CD1c-positive myeloid dendritic cell (primary cell): ENCODE measurements around the gene ZNF354C.
"Not testable (repeated sequence)": the region's sequence is repeated elsewhere in the genome, so short reads cannot be mapped to it uniquely, and the experiment has no call there.

Source experiments
- DNase-seq: peaks from one replicate; pipeline ENCODE4 v3.0.0-alpha.2; 2016; ENCODE audit errors: extremely low spot score

The ZNF354C gene

DNA sequence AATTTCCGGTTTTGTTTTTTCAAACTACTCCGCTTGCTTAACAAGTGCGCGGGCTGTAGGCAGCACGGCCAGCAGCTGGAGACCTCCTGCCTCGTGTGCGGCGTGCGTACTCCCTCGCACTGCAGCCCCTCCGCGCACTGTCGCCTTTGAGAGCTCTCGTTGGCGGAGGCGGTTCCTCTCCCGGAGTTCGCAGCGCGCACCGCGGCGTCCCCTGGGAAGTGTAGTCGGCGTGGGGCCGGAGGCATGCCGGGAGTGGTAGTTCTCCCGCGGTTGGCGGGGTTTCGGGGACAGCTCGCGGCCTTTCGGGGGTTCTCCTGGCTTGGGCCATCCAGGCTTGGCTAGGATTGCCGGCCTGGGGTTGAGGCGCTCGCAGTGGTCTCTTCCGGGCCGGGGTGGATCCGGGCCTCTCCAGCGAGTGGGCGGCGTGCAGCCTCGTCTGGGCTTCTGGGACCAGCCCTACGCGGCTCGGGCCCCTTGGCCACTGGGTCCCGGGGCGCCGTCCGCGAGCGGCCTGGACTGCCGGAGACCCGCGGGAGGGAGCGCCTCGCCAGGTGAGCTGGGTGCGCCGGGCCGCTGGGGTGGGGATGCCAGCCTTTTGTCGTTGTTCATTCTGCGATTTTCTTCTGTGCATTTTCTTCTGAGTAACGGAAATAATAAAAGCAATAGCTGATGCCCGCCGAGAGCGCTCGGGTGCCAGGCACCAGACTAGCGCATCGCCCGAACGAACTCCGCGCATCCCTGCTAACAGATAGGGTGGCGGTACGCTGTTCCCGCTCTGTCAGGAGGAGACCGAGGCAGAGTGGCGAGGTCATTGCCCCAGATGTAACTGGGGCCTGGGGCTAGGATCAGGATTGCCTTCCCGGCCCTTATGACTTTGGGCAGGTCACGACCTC is at the start of gene ZNF354C:
Gene ZNF354C, plus strand, starts transcription at position 258 of the 893 bp plus-strand sequence. CDS start 1,696 bp downstream, outside the sequence.
- DNase-seq = peak; percentile 85

DNA sequence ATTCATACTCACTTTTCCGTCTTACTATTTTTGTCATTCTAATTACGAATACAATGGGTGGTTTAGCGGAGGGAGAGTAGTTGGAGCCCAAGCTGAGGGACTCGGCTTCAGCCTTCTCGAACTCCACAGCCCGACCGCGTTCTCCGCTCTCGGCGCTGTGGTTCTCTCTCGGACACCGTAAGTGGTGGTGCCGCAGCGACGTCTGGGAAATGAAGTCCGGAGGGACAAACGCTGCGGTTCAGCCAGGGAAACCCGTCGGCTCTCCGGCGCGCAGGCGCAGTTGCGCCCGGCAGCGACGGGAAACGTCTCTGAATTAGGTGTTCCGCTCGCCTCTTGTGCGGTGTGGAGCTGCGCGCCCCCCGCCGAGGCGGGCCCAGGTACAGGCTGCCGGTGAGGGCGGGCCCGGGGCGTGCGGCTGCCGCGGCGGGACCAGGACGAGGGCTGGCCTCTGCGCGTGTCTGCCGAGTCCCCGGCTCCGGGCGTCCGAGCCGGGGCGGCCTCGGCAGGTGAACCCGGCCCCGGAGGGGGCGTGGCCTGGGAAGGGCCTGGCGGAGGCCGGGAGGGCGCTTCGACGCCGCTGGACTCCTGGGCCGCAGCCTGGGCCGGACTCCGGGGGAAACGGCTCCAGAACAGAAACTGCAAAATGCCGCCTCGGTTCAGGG is 36.5 kb upstream of the ZNF354C start, which contains the start of gene ZNF879:
Gene ZNF879, plus strand, starts transcription at position 277 of the 662 bp plus-strand sequence. CDS start 1,201 bp downstream, outside the sequence.
- DNase-seq = peak; percentile 97

GRCh38 chr5:179033004-179033580 is 27.1 kb upstream of the ZNF354C start:
- no peak for DNase-seq

DNA sequence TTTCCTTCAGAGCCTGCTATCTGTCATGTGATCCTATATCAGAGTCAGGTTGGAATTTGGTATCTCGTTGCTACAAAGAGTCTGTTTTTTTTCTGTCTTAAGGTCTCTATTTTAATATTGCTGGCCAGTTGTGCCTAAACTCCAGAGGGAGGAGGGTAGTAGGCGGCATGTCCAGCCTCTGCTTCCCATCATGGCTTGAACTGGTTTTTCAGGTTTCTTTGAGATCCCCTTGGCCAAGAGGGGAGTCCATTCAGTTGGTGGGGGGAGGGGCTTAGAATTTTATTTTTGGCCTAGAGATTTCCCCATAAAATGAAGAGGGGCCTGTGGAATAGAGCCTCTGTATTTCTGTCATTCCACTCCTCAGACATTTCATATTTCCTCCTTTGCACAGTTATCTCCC is 15.4 kb upstream of the ZNF354C start:
- DNase-seq = no peak

- DNase-seq = no peak
These were observed 8.4 kb upstream of the ZNF354C start for GRCh38 chr5:179051784-179052183.

DNA sequence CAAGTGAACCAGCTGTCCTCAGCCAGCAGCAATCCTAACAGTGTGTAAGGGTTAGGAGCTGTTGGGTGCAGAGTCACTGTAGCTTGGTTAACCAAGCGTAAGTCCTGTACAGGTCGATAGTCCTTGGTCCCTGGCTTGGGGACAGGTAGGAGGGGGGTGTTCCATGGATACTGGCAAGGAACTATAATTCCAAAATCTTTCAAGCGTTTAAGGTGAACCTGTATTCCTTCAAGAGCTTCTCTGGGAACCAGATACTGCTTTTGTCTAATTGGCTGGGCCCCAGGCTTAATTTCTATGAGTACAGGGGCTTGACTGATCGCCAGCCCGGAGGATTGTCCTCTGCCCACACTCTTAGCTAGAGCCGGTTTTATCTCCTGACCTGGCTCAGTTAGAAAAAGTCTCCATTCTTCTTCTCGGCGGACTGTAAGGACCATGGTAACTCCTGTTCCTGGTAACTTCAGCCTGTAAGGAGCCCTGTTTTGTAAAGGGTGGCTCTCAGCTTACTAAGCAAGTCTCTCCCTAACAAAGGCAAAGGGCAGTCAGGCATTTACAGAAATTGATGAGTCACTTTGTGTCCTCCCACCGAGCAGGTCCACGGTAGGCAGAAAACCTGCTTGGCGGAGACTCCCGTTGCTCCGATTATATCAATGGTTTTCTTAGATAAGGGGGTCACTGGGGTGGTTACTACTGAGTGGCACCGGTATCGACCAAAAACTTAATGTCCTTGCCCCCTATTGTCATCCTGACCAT is 6.0 kb upstream of the ZNF354C start:
- no peak for DNase-seq

DNA sequence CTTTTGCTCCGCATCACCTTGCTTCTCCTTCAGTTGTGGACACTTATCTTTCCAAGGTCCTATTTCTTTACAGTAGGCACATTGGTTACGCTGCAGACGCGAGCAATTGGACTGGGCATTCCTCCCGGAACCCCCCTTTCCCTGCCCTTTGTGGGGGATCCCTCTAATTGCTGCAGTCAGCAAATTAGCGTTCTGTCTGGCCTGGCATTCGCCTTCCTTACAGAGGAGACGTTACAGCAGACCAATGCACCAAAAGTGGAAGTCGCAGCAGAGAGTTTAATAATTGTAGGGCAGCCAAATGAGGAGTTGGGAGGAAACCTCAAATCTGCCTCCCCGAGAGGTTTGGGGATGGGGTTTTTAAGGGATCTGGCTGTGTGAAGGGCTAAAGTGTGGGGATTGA is 5.3 kb upstream of the ZNF354C start:
- DNase-seq = no peak

DNA sequence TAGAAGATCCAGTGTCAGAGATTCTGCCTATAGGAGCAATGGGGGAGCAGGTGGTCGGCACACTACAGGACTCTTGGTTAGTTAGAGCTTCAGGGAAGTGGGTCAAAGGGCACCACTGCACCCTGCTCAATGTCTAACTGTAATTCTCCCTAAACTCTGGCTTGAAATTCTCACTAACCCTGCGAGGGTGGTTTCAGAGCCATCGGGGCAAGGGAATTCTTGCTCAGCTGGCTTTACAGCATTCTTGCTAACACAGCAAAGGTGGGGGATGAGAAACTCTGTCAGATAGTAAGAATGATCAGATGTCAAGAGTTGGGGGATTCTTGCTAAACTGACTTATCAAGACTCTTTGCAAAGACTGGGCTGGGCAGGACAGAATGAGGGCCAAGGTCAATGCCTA is 4.7 kb upstream of the ZNF354C start:
- no peak for DNase-seq

DNA sequence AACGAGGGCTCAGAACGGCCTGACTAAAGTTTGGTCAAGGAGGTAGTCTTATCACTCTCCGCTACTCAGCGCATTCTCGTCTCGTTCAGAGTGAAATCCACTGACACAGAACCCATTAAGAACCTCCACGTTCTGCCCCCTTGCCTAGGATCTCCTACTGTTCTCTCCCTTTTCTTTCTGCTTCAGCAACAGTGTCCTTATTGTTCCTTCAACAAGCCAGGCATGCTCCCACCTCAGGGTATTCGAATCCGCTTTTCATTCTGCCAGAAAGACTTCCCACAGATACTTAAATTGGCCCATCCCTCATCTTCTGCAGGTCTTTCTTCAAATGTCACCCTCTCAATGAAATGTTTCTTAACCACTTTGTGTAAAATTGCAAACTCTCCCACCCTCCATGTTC is 4.3 kb upstream of the ZNF354C start:
- DNase-seq = no peak

- no peak for DNase-seq
These were observed 852 bp downstream of the ZNF354C start for GRCh38 chr5:179061025-179061424.

GRCh38 chr5:179065703-179066102 is 5.5 kb downstream of the ZNF354C start:
- no peak for DNase-seq

- no peak for DNase-seq
These were observed 19.2 kb downstream of the ZNF354C start for GRCh38 chr5:179079165-179079987.

- DNase-seq = no peak
These were observed 20.6 kb downstream of the ZNF354C start for GRCh38 chr5:179080724-179081123.

DNA sequence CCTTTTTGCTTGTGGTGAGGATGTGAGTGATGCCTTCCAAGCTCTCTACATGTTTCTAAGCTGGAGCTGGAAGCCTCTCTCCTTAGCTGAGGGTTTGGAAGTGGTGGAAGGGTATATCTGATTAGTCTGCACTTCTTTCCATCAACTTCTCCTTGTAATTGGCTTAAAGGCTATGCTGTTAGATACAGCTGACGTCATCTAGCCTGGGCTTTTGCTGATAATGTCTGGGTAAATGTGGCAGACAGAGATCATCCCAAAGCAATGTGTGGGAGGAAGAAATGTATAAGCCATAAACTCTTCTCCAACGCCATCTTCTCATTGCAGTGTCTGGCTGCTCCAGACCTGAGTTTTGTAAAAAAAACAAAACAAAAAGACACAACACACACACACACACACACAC is 29.3 kb downstream of the ZNF354C start:
- no peak for DNase-seq

GRCh38 chr5:179101282-179101681 is 41.1 kb downstream of the ZNF354C start:
- DNase-seq = not testable (repeated sequence)

DNA sequence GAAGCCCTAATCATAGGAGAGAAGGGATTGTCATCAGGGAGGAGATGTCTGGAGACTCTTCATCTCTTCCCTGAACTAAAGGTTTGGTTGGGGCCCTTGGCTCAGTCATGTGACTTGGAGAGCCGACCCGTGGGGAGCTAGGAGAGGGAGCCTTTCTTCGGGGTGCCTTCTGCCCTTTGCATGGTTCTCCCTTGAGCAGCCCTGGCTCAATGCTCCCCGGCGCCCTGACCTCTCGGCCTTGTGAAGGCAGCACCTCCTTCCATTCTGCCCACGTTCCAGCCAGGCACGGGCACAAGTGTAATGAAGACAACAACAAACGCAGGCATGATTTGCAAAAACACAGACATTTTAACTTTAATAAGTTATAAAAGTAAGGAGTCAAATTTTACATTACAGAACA is 50.4 kb downstream of the ZNF354C start:
- no peak for DNase-seq

DNA sequence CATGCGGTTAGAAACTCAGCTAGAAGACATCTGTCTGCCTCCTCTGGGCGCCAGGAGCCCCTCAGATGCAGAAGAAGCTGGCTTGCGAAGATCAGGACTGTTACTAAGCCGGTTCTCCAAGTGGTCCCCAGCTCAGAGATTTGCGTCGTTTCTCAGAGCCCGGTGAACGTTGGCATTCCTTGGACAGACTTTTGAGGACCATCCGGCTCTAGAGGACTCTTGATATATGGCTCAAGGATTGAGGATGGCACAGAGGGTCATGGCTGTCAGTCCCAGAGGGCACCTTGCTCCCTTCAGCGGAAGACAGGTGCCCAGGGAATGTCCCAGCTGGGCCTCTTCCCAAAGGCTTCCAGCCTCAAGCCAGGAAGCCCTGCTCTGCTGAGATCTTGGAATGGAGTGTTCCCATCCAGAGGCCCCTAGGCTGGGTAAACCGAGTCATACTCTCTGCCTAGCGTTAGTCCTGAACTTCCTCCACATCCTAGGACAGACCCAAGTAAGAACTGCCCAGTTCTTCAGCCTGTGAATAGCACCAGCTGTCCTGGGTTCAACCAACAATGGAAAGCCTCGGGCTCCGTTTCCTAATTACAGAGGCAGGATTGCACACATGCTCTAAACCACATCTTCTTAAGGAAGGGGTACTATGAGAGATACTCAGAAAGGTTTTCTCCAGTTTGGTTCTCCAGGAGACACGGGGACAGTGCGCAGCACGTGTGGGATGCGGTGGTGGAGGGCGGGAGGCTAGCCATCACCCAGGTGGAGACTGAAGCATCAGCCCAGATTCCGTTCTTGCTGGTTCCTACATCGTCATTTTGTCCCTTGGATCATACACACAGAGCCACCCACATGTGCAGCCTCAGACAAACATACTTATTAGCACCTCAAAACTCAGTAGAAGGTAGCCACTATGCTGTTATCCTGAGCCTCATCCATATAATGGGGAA is 51.4 kb downstream of the ZNF354C start:
- DNase-seq = no peak

DNA sequence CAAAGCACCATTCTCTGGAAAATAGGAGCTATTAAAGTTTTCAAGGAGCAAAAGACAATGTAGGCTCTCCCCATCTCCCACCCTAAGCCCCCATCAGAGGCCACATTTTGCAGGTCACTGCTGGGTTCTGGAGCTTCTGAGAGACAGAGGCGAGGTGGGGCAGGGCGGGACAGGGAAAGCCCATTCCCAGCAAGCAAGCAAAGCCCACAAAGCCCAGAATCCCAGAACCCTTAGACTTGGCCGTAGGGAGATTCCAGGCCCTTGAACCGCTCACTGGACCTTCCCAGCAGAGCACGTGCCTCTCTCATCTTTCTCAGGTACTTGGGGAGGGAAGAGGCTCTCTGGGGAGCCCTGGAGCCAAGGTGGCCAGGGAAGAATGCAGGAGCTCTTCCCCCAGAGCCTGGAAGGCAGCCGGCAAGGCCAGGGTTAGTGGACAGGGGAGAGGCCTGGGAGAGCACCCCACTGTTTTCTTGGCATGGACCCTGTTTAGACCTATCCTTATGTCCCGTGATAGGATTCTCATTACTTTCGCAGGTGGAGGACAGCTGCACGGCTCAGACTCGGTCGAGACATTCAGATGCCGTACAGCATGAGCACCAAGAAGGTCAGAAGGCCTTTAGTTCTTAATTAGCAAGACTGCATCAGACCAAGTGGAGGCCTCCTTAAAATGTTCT is 52.4 kb downstream of the ZNF354C start:
- no peak for DNase-seq

GRCh38 chr5:179113143-179113530 is 53.0 kb downstream of the ZNF354C start:
- DNase-seq = no peak
